A673 (cell line): Measurements from ENCODE around the gene SMIM44.

Experiments used
- EZH2 ChIP-seq: fragments of 200-600 bp; sonication (generic); IDR thresholded peaks from 2 replicates; pipeline ENCODE4 v1.6.1; 2017; ENCODE audit warnings: borderline replicate concordance, low read depth, mild to moderate bottlenecking, mixed read lengths, antibody characterized with exemption, low read length; ENCODE audit not compliant: poor library complexity, severe bottlenecking
- TF ChIP-seq, protein P1 (sequence below): fragments of 300-800, 200-600 bp; sonication (generic); conservative IDR thresholded peaks from 2 replicates; pipeline ENCODE4 v1.5.1; 2017; ENCODE audit warnings: low read depth, mild to moderate bottlenecking, antibody characterized with exemption, low read length, moderate library complexity, mixed read lengths

- TF ChIP-seq, protein P1, sequence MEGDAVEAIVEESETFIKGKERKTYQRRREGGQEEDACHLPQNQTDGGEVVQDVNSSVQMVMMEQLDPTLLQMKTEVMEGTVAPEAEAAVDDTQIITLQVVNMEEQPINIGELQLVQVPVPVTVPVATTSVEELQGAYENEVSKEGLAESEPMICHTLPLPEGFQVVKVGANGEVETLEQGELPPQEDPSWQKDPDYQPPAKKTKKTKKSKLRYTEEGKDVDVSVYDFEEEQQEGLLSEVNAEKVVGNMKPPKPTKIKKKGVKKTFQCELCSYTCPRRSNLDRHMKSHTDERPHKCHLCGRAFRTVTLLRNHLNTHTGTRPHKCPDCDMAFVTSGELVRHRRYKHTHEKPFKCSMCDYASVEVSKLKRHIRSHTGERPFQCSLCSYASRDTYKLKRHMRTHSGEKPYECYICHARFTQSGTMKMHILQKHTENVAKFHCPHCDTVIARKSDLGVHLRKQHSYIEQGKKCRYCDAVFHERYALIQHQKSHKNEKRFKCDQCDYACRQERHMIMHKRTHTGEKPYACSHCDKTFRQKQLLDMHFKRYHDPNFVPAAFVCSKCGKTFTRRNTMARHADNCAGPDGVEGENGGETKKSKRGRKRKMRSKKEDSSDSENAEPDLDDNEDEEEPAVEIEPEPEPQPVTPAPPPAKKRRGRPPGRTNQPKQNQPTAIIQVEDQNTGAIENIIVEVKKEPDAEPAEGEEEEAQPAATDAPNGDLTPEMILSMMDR: no peak
- no peak for TF ChIP-seq EZH2
These were observed 44.1 kb upstream of the SMIM44 start for GRCh38 chr19:3527238-3527910.
